ENCODE measurements around the gene LARGE1.

GRCh38 chr22:33920927-33921524 lies 750 bp upstream of the LARGE1 start:
- TF ChIP-seq SIN3A (IDR thresholded peaks at IDR 0.05; ENCODE audit: borderline replicate concordance, insufficient read depth, low read depth, low read length) (no peak), REST (IDR thresholded peaks at IDR 0.05; ENCODE audit: insufficient read depth in 1 of 2, low read depth in 2 of 2, low read length in 1 of 2) (no peak), POLR2AphosphoS5 (IDR thresholded peaks at IDR 0.05; ENCODE audit: low read depth, low read length) (no peak), TCF7L2 (IDR thresholded peaks at IDR 0.05; ENCODE audit: low read depth, low read length) (no peak)
- TF ChIP-seq, protein P1, sequence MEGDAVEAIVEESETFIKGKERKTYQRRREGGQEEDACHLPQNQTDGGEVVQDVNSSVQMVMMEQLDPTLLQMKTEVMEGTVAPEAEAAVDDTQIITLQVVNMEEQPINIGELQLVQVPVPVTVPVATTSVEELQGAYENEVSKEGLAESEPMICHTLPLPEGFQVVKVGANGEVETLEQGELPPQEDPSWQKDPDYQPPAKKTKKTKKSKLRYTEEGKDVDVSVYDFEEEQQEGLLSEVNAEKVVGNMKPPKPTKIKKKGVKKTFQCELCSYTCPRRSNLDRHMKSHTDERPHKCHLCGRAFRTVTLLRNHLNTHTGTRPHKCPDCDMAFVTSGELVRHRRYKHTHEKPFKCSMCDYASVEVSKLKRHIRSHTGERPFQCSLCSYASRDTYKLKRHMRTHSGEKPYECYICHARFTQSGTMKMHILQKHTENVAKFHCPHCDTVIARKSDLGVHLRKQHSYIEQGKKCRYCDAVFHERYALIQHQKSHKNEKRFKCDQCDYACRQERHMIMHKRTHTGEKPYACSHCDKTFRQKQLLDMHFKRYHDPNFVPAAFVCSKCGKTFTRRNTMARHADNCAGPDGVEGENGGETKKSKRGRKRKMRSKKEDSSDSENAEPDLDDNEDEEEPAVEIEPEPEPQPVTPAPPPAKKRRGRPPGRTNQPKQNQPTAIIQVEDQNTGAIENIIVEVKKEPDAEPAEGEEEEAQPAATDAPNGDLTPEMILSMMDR (IDR thresholded peaks at IDR 0.05): no peak

Data from Panc1 (cell line).